GM12878 (cell line): Measurements from ENCODE around the gene DYSF. TPM values are rescaled to one million over a fixed set of nuclear protein-coding genes. Genes with fewer than 3 reads are reported as not detected.

Experiments used
- ATAC-seq: fragments of 200-7000 bp; cut with Tn5 transposase; 3 replicates; pipeline ENCODE4 v1.9.1; 2020; ENCODE audit warnings: mild to moderate bottlenecking, moderate library complexity
- BruUV-seq: library from RNA; stranded (reverse); fragments of 400-500 nt; replicated peaks from 2 replicates; lab custom pipeline; 2021; lab: Mats Ljungman, UMichigan
- CTCF ChIA-PET: fragments of 300-600 bp; sonication (Branson Sonifier 250); formaldehyde crosslinking; extraction: SDS; loops from one replicate; lab custom pipeline; 2021; ENCODE audit warnings: inconsistent platforms; lab: Yijun Ruan, JAX
- POLR2A ChIA-PET: fragments of 350-600 bp; formaldehyde crosslinking; extraction: SDS; loops from one replicate; lab custom pipeline; 2021; ENCODE audit warnings: inconsistent platforms; lab: Charles Lee
- RAD21 ChIA-PET: fragments of 300-600 bp; sonication (Branson Sonifier 250); formaldehyde crosslinking; loops from one replicate; lab custom pipeline; 2023; ENCODE audit warnings: antibody characterized with exemption; ENCODE audit not compliant: unreplicated experiment; lab: Charles Lee
- SMC1A ChIA-PET: fragments of 300-600 bp; sonication (Branson Sonifier 250); formaldehyde crosslinking; loops from one replicate; lab custom pipeline; 2023; ENCODE audit not compliant: unreplicated experiment, uncharacterized antibody; lab: Charles Lee
- DNase-seq: peaks from one replicate; pipeline ENCODE4 v3.0.0-alpha.2; 2011; ENCODE audit warnings: low read depth, low spot score
- FAIRE-seq: peaks from 3 replicates; lab custom pipeline; 2011; peaks lifted over from hg19 to GRCh38; lab: Jason Lieb, UNC
- H2AFZ ChIP-seq: 2 replicates; pipeline ENCODE4 v1.6.0; 2011; ENCODE audit warnings: low read depth, low read length, control low read depth; ENCODE audit not compliant: control insufficient read depth
- H3K27ac ChIP-seq: 2 replicates; pipeline ENCODE4 v1.5.1; 2011; ENCODE audit warnings: control low read depth; ENCODE audit not compliant: control insufficient read depth, insufficient read depth
- H3K27me3 ChIP-seq, 2 experiments: replicated peaks in 1 of 2; 2 replicates each; pipeline versions ENCODE4 v1.6.0 to v1.6.1; 2011; ENCODE audit warnings: low read length in 1 of 2; ENCODE audit not compliant: control insufficient read depth in 2 of 2, insufficient read depth in 2 of 2
- H3K36me3 ChIP-seq, 2 experiments: 2 replicates each; pipeline ENCODE4 v1.5.1; 2011; ENCODE audit warnings: low read length in 1 of 2; ENCODE audit not compliant: control insufficient read depth in 2 of 2, insufficient read depth in 2 of 2
- H3K4me1 ChIP-seq: 2 replicates; pipeline ENCODE4 v1.6.1; 2011; ENCODE audit warnings: mild to moderate bottlenecking, low read length, moderate library complexity, mixed read lengths; ENCODE audit not compliant: control insufficient read depth, insufficient read depth
- H3K4me2 ChIP-seq: 2 replicates; pipeline ENCODE4 v1.6.0; 2011; ENCODE audit warnings: control low read depth; ENCODE audit not compliant: control insufficient read depth, insufficient read depth
- H3K4me3 ChIP-seq: fragments of 200-600 bp; sonication (generic); 2 replicates; pipeline ENCODE4 v1.5.1; 2016
- H3K79me2 ChIP-seq: 2 replicates; pipeline ENCODE4 v1.6.0; 2011; ENCODE audit warnings: low read length; ENCODE audit not compliant: control insufficient read depth, insufficient read depth
- H3K9ac ChIP-seq: 2 replicates; pipeline ENCODE4 v1.8.0; 2011; ENCODE audit warnings: low read length, control low read depth, mixed read lengths; ENCODE audit not compliant: control insufficient read depth, insufficient read depth
- H3K9me3 ChIP-seq: replicated peaks from 3 replicates; pipeline ENCODE4 v1.5.1; 2011; ENCODE audit warnings: mild to moderate bottlenecking, low read length; ENCODE audit not compliant: control insufficient read depth, insufficient read depth
- H4K20me1 ChIP-seq: 2 replicates; pipeline ENCODE4 v1.6.0; 2011; ENCODE audit not compliant: control insufficient read depth, insufficient read depth
- CBX5 ChIP-seq: sonication (generic); IDR thresholded peaks from 2 replicates; pipeline ENCODE4 v1.6.1; 2016; ENCODE audit warnings: low read depth, moderate library complexity, mild to moderate bottlenecking, inconsistent platforms
- EP300 ChIP-seq, 2 experiments: fragments of 150-350 bp in 1 of 2; IDR thresholded peaks; 2 replicates each; pipeline ENCODE4 v1.6.1; 2011 to 2012; ENCODE audit warnings: low read depth in 2 of 2, low read length in 2 of 2, borderline replicate concordance in 1 of 2, improper control_type of control experiment in 1 of 2, inconsistent platforms in 1 of 2; ENCODE audit not compliant: control insufficient read depth in 1 of 2
- ESRRA ChIP-seq: IDR thresholded peaks from 2 replicates; pipeline ENCODE4 v1.6.1; 2012; ENCODE audit warnings: mild to moderate bottlenecking, low read length, improper control_type of control experiment
- TCF3 ChIP-seq: IDR thresholded peaks from 2 replicates; pipeline ENCODE4 v1.6.1; 2012; ENCODE audit warnings: low read depth, mild to moderate bottlenecking, low read length, borderline replicate concordance; ENCODE audit not compliant: insufficient read depth
- WGBS: methylation state at CpG from one replicate; pipeline ENCODE4 v1.1.6; 2016; ENCODE audit warnings: low lambda C conversion rate; ENCODE audit not compliant: insufficient replicate concordance, insufficient coverage; ENCODE audit errors: missing lambda C conversion rate; 5-methylcytosine and 5-hydroxymethylcytosine counted together
- in situ Hi-C: fragments of 300-500 bp; cut with MboI; formaldehyde crosslinking; loops from 9 replicates; pipeline ENCODE4 v1.14.3; 2018; ENCODE audit warnings: mixed read lengths
- intact Hi-C: fragments of 100-400 bp; cut with micrococcal nuclease; formaldehyde crosslinking; loops from one replicate; pipeline ENCODE4 v1.14.2; 2022; ENCODE audit not compliant: unreplicated experiment
- polyA plus RNA-seq, 11 experiments: library from polyadenylated mRNA; depleted of rRNA in 4 of 11; unstranded in 6 of 11; stranded (reverse) in 5 of 11; fragments of >200 nt; fragmentation: Nextera tagmentation in 4 of 11; fragmentation: Illumina TruSeq in 1 of 11; extraction: Ambion mirVana in 4 of 11; extraction: Trizol in 1 of 11; gene quantifications; 1 replicate in 1 of 11; 2 replicates in 10 of 11; pipeline versions ENCODE4 v1.2.1 to v1.2.3, GENCODE V29; 2011 to 2016; ENCODE audit warnings: inconsistent platforms in 2 of 11, missing spikeins in 2 of 11, low read depth in 1 of 11
- total RNA-seq, 4 experiments: library from RNA; depleted of rRNA in 3 of 4; stranded (reverse); fragments of >200 nt in 3 of 4; fragmentation: Illumina TruSeq in 1 of 4; extraction: Trizol in 1 of 4; gene quantifications; 2 replicates each; pipeline versions ENCODE4 v1.2.1 to v1.2.3, GENCODE V29; 2013 to 2021
- TF ChIP-seq, protein P1 (sequence below): IDR thresholded peaks from 2 replicates; pipeline ENCODE4 v1.6.1; 2011; ENCODE audit warnings: low read depth, mild to moderate bottlenecking, low read length, moderate library complexity, borderline replicate concordance; ENCODE audit errors: extremely low read depth

The DYSF gene
- total and polyA plus RNA-seq, 10 of the 15 experiments (the other 5 are each of a cell fraction or from before 2014, with no cell fraction given), result under 0.01 to 0.15 (median 0.03) TPM; not detected in 7

DNA sequence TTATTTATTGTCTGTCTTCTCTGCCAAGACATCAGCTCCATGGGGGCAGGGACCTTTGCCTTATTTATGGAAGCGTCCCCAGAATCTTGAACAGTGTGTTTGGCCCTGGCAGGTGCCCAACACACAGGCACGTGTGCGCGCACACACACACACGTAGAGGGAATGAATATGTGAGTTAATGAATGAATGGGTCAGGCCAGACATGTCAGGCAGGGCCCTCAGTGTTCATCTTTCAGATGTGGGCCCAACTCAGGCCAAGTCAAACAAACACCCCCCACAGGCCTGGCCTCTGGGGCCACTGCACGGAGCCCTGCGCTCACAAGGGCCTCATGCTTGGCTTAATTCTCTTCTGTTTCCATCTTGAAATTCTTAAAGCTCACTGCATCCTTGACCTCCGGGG lies 54.1 kb downstream of the DYSF start:
- TF ChIP-seq CBX5 (no peak), ESRRA (no peak), TCF3 (no peak), EP300 (IDR thresholded peaks at IDR 0.05; ENCODE audit: borderline replicate concordance in 1 of 2, control insufficient read depth in 1 of 2, low read depth in 2 of 2, low read length in 2 of 2) (no peak)
- TF ChIP-seq, protein P1, sequence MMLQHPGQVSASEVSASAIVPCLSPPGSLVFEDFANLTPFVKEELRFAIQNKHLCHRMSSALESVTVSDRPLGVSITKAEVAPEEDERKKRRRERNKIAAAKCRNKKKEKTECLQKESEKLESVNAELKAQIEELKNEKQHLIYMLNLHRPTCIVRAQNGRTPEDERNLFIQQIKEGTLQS, result no peak
- in situ Hi-C loops (loop anchor here (5.0 to 25.0 kb wide), 2 partner anchors 205 to 345 kb away; no protein-coding TSS in a partner anchor), intact Hi-C loops (no loop called here)
- H4K20me1 ChIP-seq, result no peaks in the 10 kb centered on the region
- ChIA-PET POLR2A (no interaction called here), CTCF (interaction anchor here (8.6 kb wide), 1 partner anchor 209 kb away, joined by 242 read pairs; no protein-coding TSS in a partner anchor), RAD21 (interaction anchor here (9.9 kb wide), 1 partner anchor 208 kb away, joined by 158 read pairs; no protein-coding TSS in a partner anchor), SMC1A (interaction anchor here (1.3 kb wide), 1 partner anchor 208 kb away, joined by 7 read pairs; no protein-coding TSS in a partner anchor)
- DNase-seq, result no peak
- no peak overlapping the region for H3K4me2 ChIP-seq
- no peak overlapping the region for H3K9ac ChIP-seq
- ATAC-seq, result no peak
- H3K4me1 ChIP-seq, result no peaks in the 10 kb centered on the region
- H3K79me2 ChIP-seq, result no peaks in the 10 kb centered on the region
- no peaks in the 10 kb centered on the region for H3K36me3 ChIP-seq
- H3K4me3 ChIP-seq, result no peak overlapping the region
- H2AFZ ChIP-seq, result no peak overlapping the region
- no peaks in the 10 kb centered on the region; a peak in 2 of 4 replicates for H3K27me3 ChIP-seq
- BruUV-seq, result no TSS peak
- no peak overlapping the region for H3K27ac ChIP-seq
- FAIRE-seq, result no peak
- WGBS, result 69% methylated on average over 8 of the region's 8 CpGs
- no peaks in the 10 kb centered on the region for H3K9me3 ChIP-seq
